ENCODE results near the gene MRPL55. TPM values are rescaled to one million over a fixed set of nuclear protein-coding genes. Genes with fewer than 3 reads are reported as not detected.

MRPL55 gene
- polyA plus RNA-seq, 1 experiment: 80.8 TPM

DNA sequence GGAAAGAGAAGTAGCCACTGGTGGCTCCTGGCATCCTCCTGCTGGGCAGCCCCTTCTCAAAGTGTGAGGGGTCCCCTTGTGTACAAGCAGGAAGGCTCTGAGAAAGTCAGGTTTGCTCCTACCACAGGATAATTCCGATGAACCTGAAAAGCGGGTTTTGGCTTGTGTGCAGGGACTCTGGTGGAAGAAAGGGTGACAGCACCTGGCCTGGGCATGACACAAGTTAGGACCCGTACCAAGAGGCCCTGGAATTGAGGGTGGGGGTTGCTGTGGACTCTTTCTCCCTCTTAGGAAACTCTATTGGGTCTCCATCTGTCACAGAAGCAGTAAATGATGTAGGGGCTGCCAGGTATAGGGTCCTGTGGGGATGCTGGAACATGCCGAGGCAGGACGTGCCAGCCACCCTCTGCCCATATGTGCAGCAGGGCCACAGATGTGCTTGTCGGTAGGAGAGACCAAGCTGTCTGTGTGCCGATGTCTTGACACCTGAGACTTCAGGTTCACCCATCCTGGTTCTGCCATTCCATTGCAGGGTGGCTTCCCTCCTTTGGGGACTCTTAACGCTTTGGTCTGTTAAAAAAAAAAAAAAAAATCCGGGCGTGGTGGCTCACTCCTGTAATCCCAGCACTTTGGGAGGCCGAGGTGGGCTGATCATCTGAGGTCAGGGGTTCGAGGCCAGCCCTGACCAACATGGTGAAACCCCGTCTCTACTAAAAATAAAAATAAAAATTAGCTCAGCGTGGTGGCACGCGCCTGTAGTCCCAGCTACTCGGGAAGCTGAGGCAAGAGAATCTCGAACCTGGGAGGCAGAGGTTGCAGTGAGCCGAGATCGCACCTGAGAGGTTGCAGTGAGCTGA, 15.8 kb downstream of the MRPL55 start:
- peaks cover 36% of the 10 kb centered on the region for H3K36me3 ChIP-seq (ENCODE audit: control insufficient read depth, insufficient read depth, low read length)
- TF ChIP-seq, protein P1, sequence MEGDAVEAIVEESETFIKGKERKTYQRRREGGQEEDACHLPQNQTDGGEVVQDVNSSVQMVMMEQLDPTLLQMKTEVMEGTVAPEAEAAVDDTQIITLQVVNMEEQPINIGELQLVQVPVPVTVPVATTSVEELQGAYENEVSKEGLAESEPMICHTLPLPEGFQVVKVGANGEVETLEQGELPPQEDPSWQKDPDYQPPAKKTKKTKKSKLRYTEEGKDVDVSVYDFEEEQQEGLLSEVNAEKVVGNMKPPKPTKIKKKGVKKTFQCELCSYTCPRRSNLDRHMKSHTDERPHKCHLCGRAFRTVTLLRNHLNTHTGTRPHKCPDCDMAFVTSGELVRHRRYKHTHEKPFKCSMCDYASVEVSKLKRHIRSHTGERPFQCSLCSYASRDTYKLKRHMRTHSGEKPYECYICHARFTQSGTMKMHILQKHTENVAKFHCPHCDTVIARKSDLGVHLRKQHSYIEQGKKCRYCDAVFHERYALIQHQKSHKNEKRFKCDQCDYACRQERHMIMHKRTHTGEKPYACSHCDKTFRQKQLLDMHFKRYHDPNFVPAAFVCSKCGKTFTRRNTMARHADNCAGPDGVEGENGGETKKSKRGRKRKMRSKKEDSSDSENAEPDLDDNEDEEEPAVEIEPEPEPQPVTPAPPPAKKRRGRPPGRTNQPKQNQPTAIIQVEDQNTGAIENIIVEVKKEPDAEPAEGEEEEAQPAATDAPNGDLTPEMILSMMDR (IDR thresholded peaks at IDR 0.05; ENCODE audit: insufficient read depth, low read depth, low read length): no peak
- ChIA-PET POLR2A (no interaction called here), CTCF (no interaction called here)
- H3K4me3 ChIP-seq (ENCODE audit: low read depth, low read length): no peak overlapping the region
- no peaks in the 10 kb centered on the region for H3K27me3 ChIP-seq (ENCODE audit: control insufficient read depth, insufficient read depth, low read length)
- DNase-seq (ENCODE audit: low read depth): no peak

DNA sequence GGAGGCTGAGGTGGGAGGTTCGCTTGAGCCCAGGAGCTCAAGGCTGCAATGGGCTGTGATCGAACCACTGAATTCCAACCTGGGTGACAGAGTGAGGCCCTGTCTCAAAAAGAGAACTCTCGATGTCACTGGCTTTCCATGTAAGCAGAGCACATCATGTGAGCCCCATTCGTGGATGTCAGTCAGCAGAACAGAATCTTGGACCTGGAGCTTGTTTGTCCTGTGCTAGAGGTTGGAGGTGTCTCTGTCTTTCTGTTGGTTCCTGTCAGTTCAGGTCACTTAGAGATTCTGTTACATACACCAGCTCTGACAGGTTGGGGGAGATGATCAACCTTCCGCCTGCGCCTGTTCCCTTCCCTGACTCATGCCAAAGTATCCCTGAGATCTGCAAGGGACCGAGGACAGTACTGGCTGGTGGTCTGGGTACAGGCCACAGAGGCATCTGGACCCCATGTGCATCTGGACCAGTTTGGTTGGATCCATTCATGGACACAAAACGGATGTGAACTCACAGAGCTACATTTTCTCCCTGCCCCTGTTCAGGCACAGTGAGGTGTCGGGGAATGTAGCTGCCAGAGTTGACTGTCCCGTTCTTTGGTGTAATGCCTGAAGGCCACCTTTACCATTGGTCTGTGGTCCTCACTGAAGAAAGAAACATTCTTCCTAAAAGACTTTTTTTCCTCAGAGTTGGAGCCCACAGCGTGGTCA, 16.6 kb downstream of the MRPL55 start:
- POLR2A ChIA-PET: no interaction called here
- CTCF ChIA-PET: no interaction called here
- no peak for DNase-seq (ENCODE audit: low read depth)
- Histone ChIP-seq H3K36me3 (ENCODE audit: control insufficient read depth, insufficient read depth, low read length) (peaks cover 32% of the 10 kb centered on the region), H3K4me3 (ENCODE audit: low read depth, low read length) (no peak overlapping the region), H3K27me3 (ENCODE audit: control insufficient read depth, insufficient read depth, low read length) (no peaks in the 10 kb centered on the region)
- TF ChIP-seq, protein P1 (IDR thresholded peaks at IDR 0.05; ENCODE audit: insufficient read depth, low read depth, low read length): no peak

DNA sequence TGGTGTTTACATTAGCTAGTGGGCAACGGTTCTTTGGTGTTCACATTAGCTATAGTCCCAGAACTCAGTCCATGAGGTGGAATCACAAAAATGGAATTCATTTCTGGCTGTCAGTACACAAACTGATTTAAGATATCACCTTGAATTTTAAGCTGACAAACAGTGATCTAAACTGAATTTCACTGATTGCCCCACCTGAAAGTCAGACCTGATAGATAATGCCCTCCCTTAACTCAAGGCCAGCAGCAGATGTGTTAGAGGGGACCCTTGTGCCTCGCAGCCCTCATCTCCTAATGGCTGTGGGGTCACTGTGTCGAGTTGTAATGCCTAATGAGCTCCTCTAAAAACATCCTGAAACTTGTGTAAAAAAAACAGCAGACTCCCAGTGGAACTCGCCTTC, 18.0 kb downstream of the MRPL55 start:
- ChIA-PET CTCF (interaction anchor here (1.2 to 1.7 kb wide), 3 partner anchors 15 to 329 kb away, joined by 3 to 5 read pairs (median 4); partner anchors contain the start of gene MRPL55), POLR2A (no interaction called here)
- Histone ChIP-seq H3K27me3 (ENCODE audit: control insufficient read depth, insufficient read depth, low read length) (no peaks in the 10 kb centered on the region), H3K4me3 (ENCODE audit: low read depth, low read length) (no peak overlapping the region), H3K36me3 (ENCODE audit: control insufficient read depth, insufficient read depth, low read length) (peaks cover 23% of the 10 kb centered on the region)
- TF ChIP-seq, protein P1 (IDR thresholded peaks at IDR 0.05; ENCODE audit: insufficient read depth, low read depth, low read length): no peak
- DNase-seq (ENCODE audit: low read depth): no peak

DNA sequence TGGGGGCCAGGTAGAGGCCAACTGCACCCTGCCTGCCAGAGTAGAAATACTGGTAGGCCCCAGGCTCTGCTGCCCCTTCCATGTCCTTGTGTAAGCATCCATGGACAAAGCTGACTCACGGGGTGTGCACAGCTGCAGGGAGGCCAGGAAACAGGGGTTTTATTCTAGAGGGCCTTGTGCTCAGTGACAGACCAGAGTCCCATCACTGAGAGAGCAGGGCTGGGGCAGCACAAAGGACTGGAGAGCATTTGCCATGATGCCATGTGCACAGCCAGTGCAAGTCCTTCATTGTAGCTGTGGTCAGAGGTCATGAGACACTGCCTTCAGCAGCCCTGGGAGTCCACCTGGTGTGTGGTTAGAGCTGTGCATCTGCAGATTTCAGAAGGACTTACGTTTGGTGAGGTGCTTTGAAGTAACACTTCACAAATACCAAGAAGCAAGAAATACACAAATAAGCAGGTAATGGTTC, 18.5 kb downstream of the MRPL55 start:
- ChIA-PET CTCF (interaction anchor here (0.7 to 1.7 kb wide), 4 partner anchors 15 to 328 kb away, joined by 3 to 5 read pairs (median 4); partner anchors contain the start of gene MRPL55), POLR2A (no interaction called here)
- H3K36me3 ChIP-seq (ENCODE audit: control insufficient read depth, insufficient read depth, low read length): peaks cover 23% of the 10 kb centered on the region
- H3K4me3 ChIP-seq (ENCODE audit: low read depth, low read length): no peak overlapping the region
- H3K27me3 ChIP-seq (ENCODE audit: control insufficient read depth, insufficient read depth, low read length): no peaks in the 10 kb centered on the region
- no peak for DNase-seq (ENCODE audit: low read depth)
- TF ChIP-seq, protein P1 (IDR thresholded peaks at IDR 0.05; ENCODE audit: insufficient read depth, low read depth, low read length): no peak
